Neural progenitor cell (in vitro differentiated cells): ENCODE measurements around the gene CDH11.

Experiments
- CTCF ChIP-seq: fragments of 200-600 bp; sonication (generic); IDR thresholded peaks from 2 replicates; pipeline ENCODE4 v1.5.1; 2017; ENCODE audit warnings: antibody characterized with exemption, mild to moderate bottlenecking
- EZH2phosphoT487 ChIP-seq: fragments of 200-600 bp; sonication (generic); IDR thresholded peaks from 2 replicates; pipeline ENCODE4 v1.6.1; 2017; ENCODE audit warnings: antibody characterized with exemption

GRCh38 chr16:65012357-65012756 is 109.5 kb downstream of the CDH11 start:
- TF ChIP-seq CTCF: no peak
- no peak for TF ChIP-seq EZH2phosphoT487
